CD4-positive, alpha-beta memory T cell (primary cell): ENCODE measurements around the gene XPO5. TPM values are rescaled to one million over a fixed set of nuclear protein-coding genes. Genes with fewer than 3 reads are reported as not detected.
A peak's percentile ranks its signal among the peaks of the same experiment; 100 is the strongest.
"Not testable (repeated sequence)": the region's sequence is repeated elsewhere in the genome, so short reads cannot be mapped to it uniquely, and the experiment has no call there.

ENCODE experiments used
- CTCF ChIA-PET: fragments of 350-600 bp; sonication (Branson Sonifier 250); formaldehyde crosslinking; loops from one replicate; lab custom pipeline; 2021; ENCODE audit warnings: inconsistent platforms; ENCODE audit not compliant: partially characterized antibody; lab: Charles Lee
- POLR2A ChIA-PET: fragments of 350-600 bp; sonication (Branson Sonifier 250); formaldehyde crosslinking; loops from one replicate; lab custom pipeline; 2021; ENCODE audit not compliant: partially characterized antibody; lab: Charles Lee
- DNase-seq, 5 donors: peaks; one replicate each; pipeline versions ENCODE4 v3.0.0 to v3.0.0-alpha.2; 2020 to 2022; ENCODE audit warnings: mixed read lengths in 1 of 5
- H3K27ac ChIP-seq: one replicate; pipeline ENCODE4 v1.7.0; 2013; ENCODE audit warnings: low read depth, low read length
- H3K27me3 ChIP-seq: 2 replicates; pipeline ENCODE4 v1.7.0; 2013; ENCODE audit warnings: mild to moderate bottlenecking, low read length, moderate library complexity; ENCODE audit not compliant: insufficient read depth
- H3K36me3 ChIP-seq: 2 replicates; pipeline ENCODE4 v1.7.0; 2013; ENCODE audit warnings: mild to moderate bottlenecking, low read length, moderate library complexity; ENCODE audit not compliant: insufficient read depth
- H3K4me1 ChIP-seq: 2 replicates; pipeline ENCODE4 v1.7.0; 2013; ENCODE audit warnings: mild to moderate bottlenecking, low read length, moderate library complexity; ENCODE audit not compliant: insufficient read depth
- H3K4me3 ChIP-seq, 2 donors: one replicate each; pipeline ENCODE4 v1.7.0; 2013; ENCODE audit warnings: low read length in 2 of 2, mild to moderate bottlenecking in 1 of 2
- H3K9me3 ChIP-seq, 2 donors: one replicate each; pipeline ENCODE4 v1.7.0; 2013; ENCODE audit warnings: low read length in 2 of 2, control low read depth in 1 of 2; ENCODE audit not compliant: control insufficient read depth in 1 of 2
- H3K27ac Mint-ChIP-seq, 7 donors: one replicate each; pipeline ENCODE4 v1.8.0; 2020 to 2021; ENCODE audit warnings: mixed read lengths in 7 of 7, mild to moderate bottlenecking in 6 of 7, inconsistent platforms in 3 of 7, moderate library complexity in 3 of 7
- H3K27me3 Mint-ChIP-seq, 2 donors: one replicate each; pipeline ENCODE4 v1.8.0; 2020 to 2021; ENCODE audit warnings: mixed read lengths in 2 of 2
- H3K36me3 Mint-ChIP-seq, 2 donors: one replicate each; pipeline ENCODE4 v1.8.0; 2020 to 2021; ENCODE audit warnings: mixed read lengths in 2 of 2, inconsistent platforms in 1 of 2, mild to moderate bottlenecking in 1 of 2
- H3K4me1 Mint-ChIP-seq, 4 donors: one replicate each; pipeline ENCODE4 v1.8.0; 2020 to 2021; ENCODE audit warnings: mixed read lengths in 4 of 4, mild to moderate bottlenecking in 1 of 4
- H3K4me3 Mint-ChIP-seq, 8 donors: one replicate each; pipeline ENCODE4 v1.8.0; 2020 to 2021; ENCODE audit warnings: mixed read lengths in 8 of 8, mild to moderate bottlenecking in 7 of 8, moderate library complexity in 6 of 8, inconsistent platforms in 3 of 8
- H3K9me3 Mint-ChIP-seq, 8 donors: one replicate each; pipeline ENCODE4 v1.8.0; 2020 to 2021; ENCODE audit warnings: mixed read lengths in 8 of 8, mild to moderate bottlenecking in 5 of 8, inconsistent platforms in 3 of 8, moderate library complexity in 1 of 8
- intact Hi-C: fragments of 100-400 bp; cut with micrococcal nuclease; formaldehyde crosslinking; loops from one replicate; pipeline ENCODE4 v1.15.1; 2023
- polyA plus RNA-seq, 2 donors: library from polyadenylated mRNA; unstranded; fragments of 300-500 nt; fragmentation: Illumina TruSeq; gene quantifications; one replicate each; pipeline ENCODE4 v1.2.3, GENCODE V29; 2021
- total RNA-seq, 2 experiments: library from RNA; stranded (reverse); gene quantifications; one replicate each; pipeline ENCODE4 v1.2.3, GENCODE V29; 2021

The XPO5 gene
- total and polyA plus RNA-seq, 4 experiments from 2014 or later = 5.2 to 43.4 (median 26.5) TPM

- Mint-ChIP-seq H3K27ac (peak overlapping the region in 2 of 7 donors; percentile 38 to 76), H3K36me3 (peaks cover 26 to 55% of the 10 kb centered on the region in 2 donors)
- POLR2A ChIA-PET = interaction anchor here (1.4 kb wide), 1 partner anchor 20 kb away, joined by 4 read pairs; the partner anchor contains the start of gene GTPBP2
Measured at GRCh38 chr6:43608807-43609206, 33.0 kb upstream of the XPO5 start.

GRCh38 chr6:43608310-43608763 is 32.5 kb upstream of the XPO5 start:
- ChIA-PET POLR2A (interaction anchor here (1.4 kb wide), 1 partner anchor 21 kb away, joined by 4 read pairs; the partner anchor contains the start of gene GTPBP2), CTCF (interaction anchor here (0.7 to 5.4 kb wide), 17 partner anchors 8 to 470 kb away, joined by 3 to 39 read pairs (median 6); partner anchors contain the start of genes GTPBP2 and RSPH9)
- H3K27ac ChIP-seq = no peak overlapping the region
- Mint-ChIP-seq H3K27me3 (no peaks in the 10 kb centered on the region), H3K9me3 (no peaks in the 10 kb centered on the region), H3K4me3 (no peak overlapping the region), H3K36me3 (peaks cover 21 to 55% of the 10 kb centered on the region in 2 donors), H3K27ac (peak overlapping the region in 6 of 7 donors; percentile 1 to 78 (median 26)), H3K4me1 (peaks cover 3 to 7% (median 6%) of the 10 kb centered on the region in 4 donors)
- H3K9me3 ChIP-seq = no peaks in the 10 kb centered on the region
- DNase-seq = peak; percentile 36 to 60 (median 49)
- intact Hi-C loops = loop anchor here (1.0 to 10.0 kb wide), 3 partner anchors 166 to 471 kb away; partner anchors contain the start of gene VEGFA
- peaks cover 33% of the 10 kb centered on the region for H3K36me3 ChIP-seq
- H3K4me3 ChIP-seq = no peak overlapping the region
- H3K27me3 ChIP-seq = no peaks in the 10 kb centered on the region
- no peaks in the 10 kb centered on the region for H3K4me1 ChIP-seq

More at GRCh38 chr6:43608807-43609206, 33.0 kb upstream of the XPO5 start:
- Mint-ChIP-seq H3K4me1 (peaks cover 3 to 7% (median 6%) of the 10 kb centered on the region in 4 donors), H3K27me3 (no peaks in the 10 kb centered on the region), H3K9me3 (no peaks in the 10 kb centered on the region), H3K4me3 (no peak overlapping the region)
- no peaks in the 10 kb centered on the region for H3K27me3 ChIP-seq
- CTCF ChIA-PET = interaction anchor here (0.7 to 5.4 kb wide), 16 partner anchors 9 to 470 kb away, joined by 3 to 39 read pairs (median 6); partner anchors contain the start of genes GTPBP2 and RSPH9
- no peak for DNase-seq
- H3K27ac ChIP-seq = no peak overlapping the region
- H3K4me3 ChIP-seq = no peak overlapping the region
- H3K36me3 ChIP-seq = peaks cover 34% of the 10 kb centered on the region
- no peaks in the 10 kb centered on the region for H3K4me1 ChIP-seq
- H3K9me3 ChIP-seq = no peaks in the 10 kb centered on the region
- intact Hi-C loops = loop anchor here (1.0 to 10.0 kb wide), 3 partner anchors 166 to 470 kb away; partner anchors contain the start of gene VEGFA

DNA sequence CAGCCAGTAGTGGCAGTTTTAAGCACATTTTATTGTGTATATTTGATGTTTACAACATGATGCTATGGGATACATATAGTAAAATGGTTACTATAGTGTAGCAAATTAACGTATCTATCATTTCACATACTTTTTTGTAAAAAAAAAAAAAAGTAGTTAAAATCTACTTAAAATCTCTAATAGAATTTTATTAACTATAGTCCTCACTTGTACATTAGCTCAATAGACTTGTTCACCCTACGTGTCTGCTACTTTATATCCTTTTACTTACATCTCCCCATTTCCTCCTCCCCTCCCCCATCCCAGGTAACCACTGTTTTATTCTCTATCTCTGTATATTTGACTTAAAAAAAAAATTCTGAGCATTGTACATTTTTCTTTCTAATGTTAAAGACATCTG is 30.2 kb upstream of the XPO5 start:
- H3K36me3 Mint-ChIP-seq = peaks cover 29 to 55% of the 10 kb centered on the region in 2 donors
- CTCF ChIA-PET = interaction anchor here (0.8 to 5.4 kb wide), 8 partner anchors 9 to 61 kb away, joined by 3 to 26 read pairs (median 4); no protein-coding TSS in a partner anchor

GRCh38 chr6:43604174-43604573 is 28.3 kb upstream of the XPO5 start:
- Histone ChIP-seq H3K9me3 (no peaks in the 10 kb centered on the region), H3K4me3 (no peak overlapping the region), H3K4me1 (no peaks in the 10 kb centered on the region), H3K36me3 (peaks cover 24% of the 10 kb centered on the region), H3K27ac (no peak overlapping the region), H3K27me3 (no peaks in the 10 kb centered on the region)
- H3K4me1 Mint-ChIP-seq = peaks cover 3 to 7% (median 6%) of the 10 kb centered on the region in 4 donors
- POLR2A ChIA-PET = no interaction called here
- H3K27me3 Mint-ChIP-seq = no peaks in the 10 kb centered on the region
- no peak for DNase-seq
- H3K4me3 Mint-ChIP-seq = no peak overlapping the region
- no peaks in the 10 kb centered on the region for H3K9me3 Mint-ChIP-seq
- H3K27ac Mint-ChIP-seq = peak overlapping the region in 2 of 7 donors; percentile 4 to 29
- CTCF ChIA-PET = no interaction called here
- peaks cover 34 to 50% of the 10 kb centered on the region in 2 donors for H3K36me3 Mint-ChIP-seq
- intact Hi-C loops = loop anchor here (10.0 kb wide), 1 partner anchor 171 kb away; the partner anchor contains the start of gene VEGFA

More for the DNA sequence above, 30.2 kb upstream of the XPO5 start:
- peaks cover 3 to 7% (median 6%) of the 10 kb centered on the region in 4 donors for H3K4me1 Mint-ChIP-seq
- intact Hi-C loops = loop anchor here (10.0 kb wide), 1 partner anchor 169 kb away; the partner anchor contains the start of gene VEGFA
- POLR2A ChIA-PET = no interaction called here
- peak overlapping the region in 1 of 7 donors; percentile 92 for H3K27ac Mint-ChIP-seq
- H3K27me3 Mint-ChIP-seq = no peaks in the 10 kb centered on the region
- peaks cover 30% of the 10 kb centered on the region for H3K36me3 ChIP-seq
- no peaks in the 10 kb centered on the region for H3K9me3 ChIP-seq
- no peak overlapping the region for H3K4me3 Mint-ChIP-seq
- no peaks in the 10 kb centered on the region for H3K9me3 Mint-ChIP-seq
- no peak overlapping the region for H3K27ac ChIP-seq
- DNase-seq = no peak
- H3K27me3 ChIP-seq = no peaks in the 10 kb centered on the region
- no peak overlapping the region for H3K4me3 ChIP-seq
- no peaks in the 10 kb centered on the region for H3K4me1 ChIP-seq

- H3K4me1 Mint-ChIP-seq = peaks cover 0 to 1% (median 0%) of the 10 kb centered on the region in 4 donors
- DNase-seq = no peak
- H3K36me3 Mint-ChIP-seq = peaks cover 34 to 47% of the 10 kb centered on the region in 2 donors
- no peaks in the 10 kb centered on the region for H3K27me3 ChIP-seq
- H3K27ac ChIP-seq = no peak overlapping the region
- H3K27ac Mint-ChIP-seq = peak overlapping the region in 4 of 7 donors; percentile 28 to 55 (median 33)
- peaks cover 31% of the 10 kb centered on the region for H3K36me3 ChIP-seq
- H3K9me3 Mint-ChIP-seq = no peaks in the 10 kb centered on the region
- no peak overlapping the region for H3K4me3 Mint-ChIP-seq
- no peaks in the 10 kb centered on the region for H3K27me3 Mint-ChIP-seq
- ChIA-PET POLR2A (no interaction called here), CTCF (interaction anchor here (1.7 kb wide), 1 partner anchor 8 kb away, joined by 5 read pairs; no protein-coding TSS in a partner anchor)
- intact Hi-C loops = loop anchor here (10.0 kb wide), 1 partner anchor 174 kb away; the partner anchor contains the start of gene VEGFA
- no peak overlapping the region for H3K4me3 ChIP-seq
- H3K4me1 ChIP-seq = no peaks in the 10 kb centered on the region
- no peaks in the 10 kb centered on the region for H3K9me3 ChIP-seq
Measured at GRCh38 chr6:43600595-43600994, 24.8 kb upstream of the XPO5 start.

GRCh38 chr6:43593938-43594337 is 18.1 kb upstream of the XPO5 start:
- Histone ChIP-seq H3K4me1 (no peaks in the 10 kb centered on the region), H3K4me3 (no peak overlapping the region), H3K27ac (no peak overlapping the region), H3K27me3 (no peaks in the 10 kb centered on the region), H3K9me3 (no peaks in the 10 kb centered on the region), H3K36me3 (peaks cover 10% of the 10 kb centered on the region)
- no peaks in the 10 kb centered on the region for H3K27me3 Mint-ChIP-seq
- ChIA-PET CTCF (interaction anchor here (1.5 to 6.1 kb wide), 2 partner anchors 16 to 485 kb away, joined by 3 to 39 read pairs; no protein-coding TSS in a partner anchor), POLR2A (interaction anchor here (1.6 kb wide), 1 partner anchor 9 kb away, joined by 5 read pairs; no protein-coding TSS in a partner anchor)
- intact Hi-C loops = no loop called here
- peaks cover 0 to 3% (median under 1%) of the 10 kb centered on the region in 4 donors for H3K4me1 Mint-ChIP-seq
- no peaks in the 10 kb centered on the region for H3K9me3 Mint-ChIP-seq
- H3K27ac Mint-ChIP-seq = no peak overlapping the region
- no peak overlapping the region for H3K4me3 Mint-ChIP-seq
- no peak for DNase-seq
- peaks cover 25 to 31% of the 10 kb centered on the region in 2 donors for H3K36me3 Mint-ChIP-seq

- H3K27ac ChIP-seq, POLR2A ChIA-PET, H3K27me3 ChIP-seq, H3K27me3 Mint-ChIP-seq, H3K9me3 Mint-ChIP-seq, intact Hi-C loops, H3K9me3 ChIP-seq, H3K4me3 Mint-ChIP-seq, H3K4me3 ChIP-seq, DNase-seq: not testable (repeated sequence)
- H3K27ac Mint-ChIP-seq = peak overlapping the region in 1 of 7 donors; percentile 35
- CTCF ChIA-PET = interaction anchor here (1.0 kb wide), 1 partner anchor 24 kb away, joined by 3 read pairs; no protein-coding TSS in a partner anchor
- H3K4me1 ChIP-seq = peaks cover 13% of the 10 kb centered on the region
- H3K36me3 Mint-ChIP-seq = peaks cover 25 to 41% of the 10 kb centered on the region in 2 donors
- H3K4me1 Mint-ChIP-seq = peaks cover 11 to 20% (median 14%) of the 10 kb centered on the region in 4 donors
- H3K36me3 ChIP-seq = peaks cover 14% of the 10 kb centered on the region
Measured at GRCh38 chr6:43589564-43589963, 13.7 kb upstream of the XPO5 start.
